Spleen (tissue), 7 donors: ENCODE data around the gene SYNJ1.

Experiments
- POLR2A ChIP-seq, 3 donors: fragments of 450-650 bp; IDR thresholded peaks; one replicate each; pipeline ENCODE4 v1.5.1; 2017; ENCODE audit warnings: antibody characterized with exemption in 3 of 3, mild to moderate bottlenecking in 1 of 3
- POLR2AphosphoS5 ChIP-seq, 3 donors: sonication (generic); formaldehyde crosslinking; IDR thresholded peaks; one replicate each; pipeline ENCODE4 v1.5.1; 2017; ENCODE audit warnings: antibody characterized with exemption in 3 of 3
- TF ChIP-seq, protein P1 (sequence below), 11 experiments: fragments of 200-600 bp in 7 of 11; fragments of 450-650 bp in 4 of 11; sonication (generic) in 4 of 11; IDR thresholded peaks in 8 of 11; conservative IDR thresholded peaks in 3 of 11; 1 replicate in 7 of 11; 2 replicates in 4 of 11; pipeline versions ENCODE4 v1.4.0 to v1.8.0; 2016 to 2021; ENCODE audit warnings: antibody characterized with exemption in 11 of 11, inconsistent platforms in 4 of 11, mild to moderate bottlenecking in 1 of 11
- donor health status: DM: no; HTN: no; CAD: no; lungs with moderate emphysema.
- donor health status: DM: no; HTN: no; CAD: no.
- donor health status: DM: no; HTN: no; CAD: no.

DNA sequence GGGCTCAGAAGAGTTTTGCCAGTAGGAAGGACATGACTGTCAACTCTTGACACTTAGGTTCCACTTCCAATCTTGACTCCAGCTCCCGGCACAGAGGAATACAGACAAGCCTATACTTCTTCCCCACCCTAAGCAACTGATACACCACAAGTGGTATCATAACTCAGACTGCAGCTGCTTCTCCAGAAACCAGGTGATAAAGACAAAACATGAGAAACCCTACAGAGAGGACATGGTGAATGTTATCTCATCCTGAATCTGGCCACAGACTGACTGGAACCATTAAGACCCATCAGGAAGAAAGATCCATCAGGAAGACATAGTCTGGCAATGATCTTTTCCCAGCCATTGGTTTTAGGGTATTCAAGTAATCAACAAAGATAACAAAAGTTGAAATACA lies 30.0 kb upstream of the SYNJ1 start:
- TF ChIP-seq, protein P1, sequence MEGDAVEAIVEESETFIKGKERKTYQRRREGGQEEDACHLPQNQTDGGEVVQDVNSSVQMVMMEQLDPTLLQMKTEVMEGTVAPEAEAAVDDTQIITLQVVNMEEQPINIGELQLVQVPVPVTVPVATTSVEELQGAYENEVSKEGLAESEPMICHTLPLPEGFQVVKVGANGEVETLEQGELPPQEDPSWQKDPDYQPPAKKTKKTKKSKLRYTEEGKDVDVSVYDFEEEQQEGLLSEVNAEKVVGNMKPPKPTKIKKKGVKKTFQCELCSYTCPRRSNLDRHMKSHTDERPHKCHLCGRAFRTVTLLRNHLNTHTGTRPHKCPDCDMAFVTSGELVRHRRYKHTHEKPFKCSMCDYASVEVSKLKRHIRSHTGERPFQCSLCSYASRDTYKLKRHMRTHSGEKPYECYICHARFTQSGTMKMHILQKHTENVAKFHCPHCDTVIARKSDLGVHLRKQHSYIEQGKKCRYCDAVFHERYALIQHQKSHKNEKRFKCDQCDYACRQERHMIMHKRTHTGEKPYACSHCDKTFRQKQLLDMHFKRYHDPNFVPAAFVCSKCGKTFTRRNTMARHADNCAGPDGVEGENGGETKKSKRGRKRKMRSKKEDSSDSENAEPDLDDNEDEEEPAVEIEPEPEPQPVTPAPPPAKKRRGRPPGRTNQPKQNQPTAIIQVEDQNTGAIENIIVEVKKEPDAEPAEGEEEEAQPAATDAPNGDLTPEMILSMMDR (IDR thresholded peaks at IDR 0.05 in 8 of 11, conservative IDR thresholded peaks at IDR 0.05 in 3 of 11), result no peak
- TF ChIP-seq POLR2A (IDR thresholded peaks at IDR 0.05) (no peak), POLR2AphosphoS5 (IDR thresholded peaks at IDR 0.05) (no peak)
